ENCODE measurements around the gene ADORA2B. TPM values are rescaled to one million over a fixed set of nuclear protein-coding genes. Genes with fewer than 3 reads are reported as not detected.

The ADORA2B gene
- total RNA-seq, 2 experiments from 2014 or later = not detected

DNA sequence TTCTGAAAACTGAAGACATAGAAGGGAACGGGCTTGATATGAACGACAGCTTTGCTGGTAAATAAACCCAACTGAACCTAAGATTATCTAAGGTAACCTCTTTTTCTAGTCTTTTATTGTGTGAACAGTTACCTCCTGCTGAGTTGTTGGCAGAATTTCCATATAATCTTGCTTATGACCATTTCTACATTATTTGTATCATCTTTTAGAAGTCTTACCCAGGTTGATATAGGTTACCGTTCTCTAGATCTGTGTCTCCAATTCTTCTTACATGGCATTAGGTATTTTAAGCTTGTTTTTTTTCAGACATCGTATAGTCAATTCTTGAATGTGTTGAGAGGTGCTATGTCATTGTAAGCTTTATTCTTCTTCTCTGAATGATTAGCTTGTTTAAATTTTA lies 79.0 kb downstream of the ADORA2B start:
- intact Hi-C loops (cut with micrococcal nuclease; ENCODE audit: unreplicated experiment) = no loop called here
- Histone ChIP-seq H3K4me3 (ENCODE audit: low read depth, low read length, poor library complexity, severe bottlenecking) (no peak overlapping the region), H3K4me1 (ENCODE audit: insufficient read depth, low read length, poor library complexity, severe bottlenecking) (no peaks in the 10 kb centered on the region), H4K20me1 (ENCODE audit: insufficient read depth, low read length) (0 out of 2 replicates have a peak, but pooled peaks cover 3% of the 10 kb centered on the region), H3K9me2 (ENCODE audit: insufficient read depth, low read length) (no peaks in the 10 kb centered on the region), H2AFZ (ENCODE audit: low read length) (no peak overlapping the region), H3K27ac (ENCODE audit: low read depth, low read length, poor library complexity, severe bottlenecking) (no peak overlapping the region), H3K36me3 (ENCODE audit: insufficient read depth, low read length) (peaks cover 98% of the 10 kb centered on the region), H3K4me2 (ENCODE audit: low read length) (no peak overlapping the region), H3K9me3 (ENCODE audit: low read length) (no peaks in the 10 kb centered on the region), H3K79me2 (ENCODE audit: insufficient read depth, low read depth, low read length) (peaks cover 11% of the 10 kb centered on the region; the same call in 1 of the 2 replicates)
- DNase-seq (ENCODE audit: low spot score) = no peak
- no TSS peak for BruUV-seq (replicated peaks)
- TF ChIP-seq, protein P1, sequence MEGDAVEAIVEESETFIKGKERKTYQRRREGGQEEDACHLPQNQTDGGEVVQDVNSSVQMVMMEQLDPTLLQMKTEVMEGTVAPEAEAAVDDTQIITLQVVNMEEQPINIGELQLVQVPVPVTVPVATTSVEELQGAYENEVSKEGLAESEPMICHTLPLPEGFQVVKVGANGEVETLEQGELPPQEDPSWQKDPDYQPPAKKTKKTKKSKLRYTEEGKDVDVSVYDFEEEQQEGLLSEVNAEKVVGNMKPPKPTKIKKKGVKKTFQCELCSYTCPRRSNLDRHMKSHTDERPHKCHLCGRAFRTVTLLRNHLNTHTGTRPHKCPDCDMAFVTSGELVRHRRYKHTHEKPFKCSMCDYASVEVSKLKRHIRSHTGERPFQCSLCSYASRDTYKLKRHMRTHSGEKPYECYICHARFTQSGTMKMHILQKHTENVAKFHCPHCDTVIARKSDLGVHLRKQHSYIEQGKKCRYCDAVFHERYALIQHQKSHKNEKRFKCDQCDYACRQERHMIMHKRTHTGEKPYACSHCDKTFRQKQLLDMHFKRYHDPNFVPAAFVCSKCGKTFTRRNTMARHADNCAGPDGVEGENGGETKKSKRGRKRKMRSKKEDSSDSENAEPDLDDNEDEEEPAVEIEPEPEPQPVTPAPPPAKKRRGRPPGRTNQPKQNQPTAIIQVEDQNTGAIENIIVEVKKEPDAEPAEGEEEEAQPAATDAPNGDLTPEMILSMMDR (conservative IDR thresholded peaks at IDR 0.05; ENCODE audit: low read length) = no peak
- no peak for TF ChIP-seq EZH2phosphoT487 (IDR thresholded peaks at IDR 0.05; ENCODE audit: borderline replicate concordance, low read depth, low read length)
- ChIA-PET POLR2A (no interaction called here), CTCF (ENCODE audit: unreplicated experiment) (no interaction called here)

DNA sequence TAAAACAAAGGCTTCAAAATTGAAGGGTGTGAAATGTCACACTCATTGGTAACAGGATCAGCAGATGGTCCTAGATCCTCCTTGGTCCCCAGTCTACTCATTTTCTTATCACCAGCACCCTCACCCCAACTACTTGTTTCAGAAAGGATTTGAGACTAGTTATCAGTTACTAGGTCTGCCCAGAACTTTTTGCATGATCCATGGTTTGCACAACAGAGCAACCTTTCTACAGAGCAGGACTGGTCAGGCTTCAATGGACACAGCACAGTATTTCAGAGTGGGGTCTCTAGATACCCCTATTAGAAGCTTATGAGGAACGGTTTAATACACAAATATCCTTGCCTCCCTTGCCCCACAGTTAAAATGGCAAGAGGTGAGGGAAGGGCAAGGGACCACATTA lies 80.3 kb downstream of the ADORA2B start:
- no TSS peak for BruUV-seq (replicated peaks)
- Histone ChIP-seq H3K4me1 (ENCODE audit: insufficient read depth, low read length, poor library complexity, severe bottlenecking) (no peaks in the 10 kb centered on the region), H3K9me3 (ENCODE audit: low read length) (no peaks in the 10 kb centered on the region), H3K27ac (ENCODE audit: low read depth, low read length, poor library complexity, severe bottlenecking) (no peak overlapping the region), H3K4me2 (ENCODE audit: low read length) (no peak overlapping the region), H3K9me2 (ENCODE audit: insufficient read depth, low read length) (no peaks in the 10 kb centered on the region), H4K20me1 (ENCODE audit: insufficient read depth, low read length) (0 out of 2 replicates have a peak, but pooled peaks cover 3% of the 10 kb centered on the region), H3K79me2 (ENCODE audit: insufficient read depth, low read depth, low read length) (peaks cover 10% of the 10 kb centered on the region; the same call in 1 of the 2 replicates), H3K36me3 (ENCODE audit: insufficient read depth, low read length) (peaks cover 98% of the 10 kb centered on the region), H3K4me3 (ENCODE audit: low read depth, low read length, poor library complexity, severe bottlenecking) (no peak overlapping the region), H2AFZ (ENCODE audit: low read length) (no peak overlapping the region)
- TF ChIP-seq EZH2phosphoT487 (IDR thresholded peaks at IDR 0.05; ENCODE audit: borderline replicate concordance, low read depth, low read length) = no peak
- TF ChIP-seq, protein P1 (conservative IDR thresholded peaks at IDR 0.05; ENCODE audit: low read length) = no peak
- intact Hi-C loops (cut with micrococcal nuclease; ENCODE audit: unreplicated experiment) = no loop called here
- ChIA-PET CTCF (ENCODE audit: unreplicated experiment) (no interaction called here), POLR2A (interaction anchor here (0.6 kb wide), 1 partner anchor 621 kb away, joined by 4 read pairs; no protein-coding TSS in a partner anchor)
- no peak for DNase-seq (ENCODE audit: low spot score)

Other genes starting within 250 kb of the ADORA2B start
- gene ZNF286A, start 245.4 kb upstream of the ADORA2B start, total RNA-seq (2014; rRNA removed; shearing (Covaris generic)) = 19.2 and 35.2 TPM in 2 replicates
- 32.3 and 35.4 TPM in 2 replicates for gene ZNF286A, start 245.4 kb upstream of the ADORA2B start, total RNA-seq (2022)
- not detected in 2 replicates for gene TBC1D26, start 212.8 kb upstream of the ADORA2B start, total RNA-seq (2014; rRNA removed; shearing (Covaris generic))
- gene TBC1D26, start 212.8 kb upstream of the ADORA2B start, total RNA-seq (2022) = 0.35 TPM in 1 of 2 replicates, not detected in the other
- 27.2 and 34.7 TPM in 2 replicates for gene ZSWIM7, start 54.6 kb downstream of the ADORA2B start, total RNA-seq (2014; rRNA removed; shearing (Covaris generic))
- 27.4 and 33.2 TPM in 2 replicates for gene ZSWIM7, start 54.6 kb downstream of the ADORA2B start, total RNA-seq (2022)
- gene TTC19, start 54.7 kb downstream of the ADORA2B start, total RNA-seq (2014; rRNA removed; shearing (Covaris generic)) = 42.0 and 57.3 TPM in 2 replicates
- gene TTC19, start 54.7 kb downstream of the ADORA2B start, total RNA-seq (2022) = 43.2 and 43.7 TPM in 2 replicates